ENCODE measurements around the gene PCGF2.
"Not testable (repeated sequence)": the region's sequence is repeated elsewhere in the genome, so short reads cannot be mapped to it uniquely, and the experiment has no call there.

PCGF2 gene

GRCh38 chr17:38733982-38734973, 13.9 kb downstream of the PCGF2 start:
- DNase-seq: peak; percentile 15

DNA sequence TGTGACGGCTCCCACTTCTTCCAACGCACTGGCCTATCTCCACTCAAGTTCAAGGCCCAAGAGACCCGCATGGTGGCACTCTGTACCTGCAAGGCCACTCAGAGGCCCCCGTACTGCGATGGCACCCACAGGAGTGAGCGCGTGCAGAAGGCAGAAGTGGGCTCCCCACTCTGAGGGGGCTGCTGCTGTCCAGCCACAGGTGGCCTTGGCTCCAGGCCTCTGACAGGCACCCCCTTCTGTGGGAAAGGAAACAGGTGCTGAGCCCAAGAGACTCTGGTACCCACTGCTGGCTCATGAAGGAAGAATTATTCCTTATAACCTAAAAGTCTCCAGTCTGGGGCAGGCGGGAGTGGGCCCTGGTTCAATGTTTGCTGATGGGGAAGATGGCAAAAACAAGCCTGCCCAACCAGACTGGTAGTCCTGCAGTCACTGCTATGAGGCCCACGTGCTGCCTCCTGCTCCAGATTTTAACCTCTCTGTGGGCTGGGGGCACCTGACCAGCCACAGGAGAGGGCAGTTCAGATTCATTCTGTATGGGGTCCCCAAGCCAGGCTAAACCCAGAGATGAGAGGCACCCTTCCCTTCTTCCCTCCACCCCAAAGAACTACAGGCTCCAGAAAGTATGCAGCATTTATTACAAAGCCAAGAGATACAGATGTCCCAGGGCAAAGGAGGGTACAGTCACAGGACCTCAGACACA, 14.7 kb downstream of the PCGF2 start:
- DNase-seq: no peak

GRCh38 chr17:38732376-38733281, 15.5 kb downstream of the PCGF2 start:
- no peak for DNase-seq

- DNase-seq: peak; percentile 15
Measured at GRCh38 chr17:38731526-38732294, 16.4 kb downstream of the PCGF2 start.

DNA sequence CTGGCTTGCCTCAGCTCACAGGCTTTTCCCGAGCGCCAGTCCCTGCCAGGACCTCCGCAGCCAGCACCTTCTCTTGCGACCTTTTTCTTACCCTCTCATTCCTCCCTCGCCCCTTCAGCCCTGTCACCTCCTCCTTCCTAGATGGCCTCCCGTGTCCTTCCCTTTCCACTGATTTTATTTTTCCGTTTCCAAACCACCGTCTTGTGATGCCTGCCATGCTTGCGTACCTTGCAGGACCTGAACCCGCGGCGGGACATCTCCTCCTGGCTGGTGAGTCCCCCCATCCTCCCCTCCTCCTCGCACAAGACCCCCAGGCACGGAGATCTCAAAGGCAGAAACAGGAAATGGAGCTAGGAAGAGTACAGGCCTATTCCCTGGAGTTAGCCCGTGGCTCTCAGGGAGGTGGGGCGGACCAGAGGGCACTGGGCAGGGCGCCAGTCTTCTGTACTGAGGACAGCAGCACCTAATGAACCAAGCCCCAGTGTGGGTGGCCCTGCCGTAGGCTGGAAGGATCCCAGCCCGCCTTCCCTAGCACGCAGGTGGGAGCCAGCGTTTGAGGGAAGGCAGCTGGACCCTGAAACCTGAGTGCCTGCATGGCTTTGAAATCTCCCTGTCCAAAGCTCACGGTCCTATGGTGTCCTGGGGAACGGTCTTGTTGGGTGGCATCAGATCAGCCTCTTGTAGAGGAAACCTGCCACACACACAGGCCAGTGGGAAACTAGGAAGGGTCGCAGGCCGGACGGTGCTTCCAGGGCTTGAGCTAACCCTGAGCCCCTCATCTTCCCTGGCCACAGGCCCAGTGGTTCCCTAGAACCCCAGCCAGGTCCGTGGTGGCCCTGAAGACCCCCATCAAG, 17.4 kb downstream of the PCGF2 start:
- peak; percentile 85 for DNase-seq

GRCh38 chr17:38729886-38730525, 18.1 kb downstream of the PCGF2 start, which contains the start of gene CISD3:
TSS of gene CISD3 (plus strand) at chr17:38730341. CDS start at chr17:38730359, 18 bp downstream.
- peak; percentile 95 for DNase-seq

- DNase-seq: no peak
Measured at GRCh38 chr17:38729368-38729885, 18.7 kb downstream of the PCGF2 start.

DNA sequence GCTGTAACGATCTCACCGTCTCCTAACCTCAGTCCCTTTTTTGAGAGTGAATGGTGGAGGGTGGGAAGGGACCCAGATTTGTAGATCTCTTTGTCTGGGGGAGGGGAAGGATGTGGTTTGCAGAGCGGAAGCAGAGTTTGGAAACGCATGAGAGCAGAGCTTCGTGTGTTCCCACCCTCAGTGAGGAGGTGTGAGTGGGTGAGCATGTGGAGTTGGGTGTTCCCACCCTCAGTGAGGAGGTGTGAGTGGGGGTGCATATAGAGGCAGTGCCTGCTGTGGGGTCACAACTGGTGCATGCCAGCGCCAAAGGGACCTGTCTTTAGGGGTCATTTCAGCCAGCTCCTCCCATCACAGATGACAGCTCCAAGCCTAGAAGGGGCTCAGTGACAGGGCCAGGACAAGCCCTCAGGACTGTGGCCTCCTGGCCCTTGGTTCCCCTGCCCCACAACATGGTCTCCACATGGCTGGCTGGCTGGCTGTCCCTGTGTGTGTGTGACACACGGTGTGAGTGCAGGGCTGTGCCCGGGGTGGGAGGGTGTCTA, 19.8 kb downstream of the PCGF2 start:
- no peak for DNase-seq

GRCh38 chr17:38727736-38728135, 20.4 kb downstream of the PCGF2 start:
- no peak for DNase-seq

GRCh38 chr17:38726145-38726544, 22.0 kb downstream of the PCGF2 start:
- not testable (repeated sequence) for DNase-seq

DNA sequence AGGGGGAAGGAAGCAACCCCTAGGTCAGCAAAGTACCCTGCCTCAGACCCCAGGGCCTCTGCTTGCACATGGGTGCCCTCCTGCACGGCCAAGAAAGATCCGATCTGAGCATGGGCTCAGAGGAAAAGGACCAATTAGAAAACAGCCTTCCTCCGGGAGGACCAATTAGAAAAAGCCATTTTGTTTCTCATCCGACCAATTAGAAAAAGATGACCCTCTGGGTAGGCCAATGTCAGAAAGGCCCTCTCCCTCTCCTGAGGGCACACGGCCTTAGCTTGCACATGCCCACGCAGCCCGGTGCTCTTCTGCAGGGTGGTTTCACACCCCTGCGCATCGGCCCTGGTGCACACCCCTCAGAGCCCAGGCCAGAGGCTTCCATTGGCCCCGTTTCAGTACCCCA, 23.1 kb downstream of the PCGF2 start:
- no peak for DNase-seq

- peak; percentile 92 for DNase-seq
Measured at GRCh38 chr17:38724337-38724988, 23.7 kb downstream of the PCGF2 start.

DNA sequence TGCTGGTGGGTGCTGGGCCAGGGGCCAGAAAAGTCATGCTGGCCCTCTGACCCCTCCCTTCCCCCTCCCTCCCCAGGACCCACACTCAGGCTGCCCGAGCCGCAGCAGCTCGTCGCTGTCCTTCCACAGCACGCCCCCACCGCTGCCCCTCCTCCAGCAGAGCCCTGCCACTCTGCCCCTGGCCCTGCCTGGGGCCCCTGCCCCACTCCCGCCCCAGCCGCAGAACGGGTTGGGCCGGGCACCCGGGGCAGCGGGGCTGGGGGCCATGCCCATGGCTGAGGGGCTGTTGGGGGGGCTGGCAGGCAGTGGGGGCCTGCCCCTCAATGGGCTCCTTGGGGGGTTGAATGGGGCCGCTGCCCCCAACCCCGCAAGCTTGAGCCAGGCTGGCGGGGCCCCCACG, 26.3 kb downstream of the PCGF2 start:
- no peak for DNase-seq

DNA sequence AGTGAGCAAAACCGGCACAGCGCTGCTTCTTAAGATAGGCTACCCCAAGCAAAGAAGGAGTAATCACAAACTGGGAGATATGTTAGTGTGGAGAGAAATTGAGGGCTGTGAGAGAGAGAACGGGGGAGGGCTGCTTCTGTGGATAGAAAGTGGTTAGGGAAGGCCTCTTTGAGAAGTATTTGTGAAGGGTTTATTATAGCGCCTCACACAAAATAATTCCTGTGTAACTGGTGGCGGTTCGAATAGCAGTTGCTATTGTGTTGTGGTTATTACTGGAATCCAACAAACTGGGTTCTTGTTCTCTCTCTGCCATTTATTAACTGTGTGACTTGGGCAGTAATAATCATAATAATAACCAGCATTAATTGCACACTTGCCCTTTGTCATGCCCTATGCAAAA, 27.2 kb downstream of the PCGF2 start:
- no peak for DNase-seq

DNA sequence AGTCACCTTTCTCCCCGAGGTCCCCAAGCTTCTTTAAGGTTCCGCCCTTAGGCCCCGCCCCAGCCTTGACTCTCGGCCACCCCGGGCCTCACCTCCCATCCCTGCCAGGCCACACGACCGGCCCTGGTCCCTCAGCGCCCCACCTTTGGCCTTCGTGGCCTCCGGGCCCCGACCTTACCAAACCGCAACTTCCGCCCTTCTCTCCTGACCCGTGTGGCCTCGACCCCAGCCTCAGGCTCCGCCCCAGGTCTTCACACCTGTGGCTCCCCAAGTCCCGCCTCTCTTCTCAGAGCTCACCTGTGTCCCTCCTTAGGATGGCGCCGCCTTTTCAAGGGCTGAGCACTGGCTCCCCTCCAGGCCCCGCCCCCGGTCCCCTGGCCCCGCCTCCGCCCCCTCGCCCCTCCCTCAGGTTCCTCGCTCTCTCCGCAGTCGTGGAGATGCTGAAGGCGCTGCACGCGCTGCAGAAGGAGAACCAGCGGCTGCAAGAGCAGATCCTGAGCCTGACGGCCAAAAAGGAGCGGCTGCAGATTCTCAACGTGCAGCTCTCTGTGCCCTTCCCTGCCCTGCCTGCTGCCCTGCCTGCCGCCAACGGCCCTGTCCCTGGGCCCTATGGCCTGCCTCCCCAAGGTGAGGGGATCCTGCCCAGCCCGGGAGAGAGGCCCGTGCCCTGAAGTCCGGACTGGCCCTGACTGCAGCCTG, 28.0 kb downstream of the PCGF2 start:
- DNase-seq: no peak

DNA sequence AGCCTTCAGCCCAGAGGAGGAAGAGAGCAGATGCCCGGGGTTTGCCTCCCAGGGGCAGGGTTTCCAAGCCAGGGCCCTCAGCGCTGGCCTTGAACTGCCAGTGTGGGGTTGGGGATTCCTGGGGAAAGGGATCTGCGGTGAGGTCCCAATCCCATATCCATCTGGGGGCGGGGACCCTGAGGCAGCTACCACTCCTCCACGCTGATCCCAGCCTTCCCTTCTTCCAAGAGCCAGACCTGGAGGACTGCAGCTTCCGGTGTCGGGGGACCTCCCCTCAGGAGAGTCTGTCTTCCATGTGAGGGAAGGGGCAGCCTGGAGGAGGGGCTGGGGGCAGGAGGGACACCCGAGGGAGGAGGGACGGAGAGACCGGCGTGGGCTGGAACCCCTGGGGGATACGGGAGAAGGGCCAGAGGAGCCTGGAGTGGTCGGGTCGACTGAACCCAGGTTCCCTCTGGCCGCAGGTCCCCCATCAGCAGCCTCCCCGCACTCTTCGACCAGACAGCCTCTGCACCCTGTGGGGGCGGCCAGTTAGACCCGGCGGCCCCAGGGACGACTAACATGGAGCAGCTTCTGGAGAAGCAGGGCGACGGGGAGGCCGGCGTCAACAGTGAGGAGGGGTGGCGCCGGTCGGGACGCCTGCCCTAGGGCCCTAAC, 28.7 kb downstream of the PCGF2 start:
- no peak for DNase-seq

GRCh38 chr17:38717139-38717745, 30.9 kb downstream of the PCGF2 start:
- peak; percentile 20 for DNase-seq
